PC-9 (cell line): Measurements from ENCODE around the gene SIRT2. TPM values are rescaled to one million over a fixed set of nuclear protein-coding genes. Genes with fewer than 3 reads are reported as not detected.

ENCODE experiments used
- BruUV-seq: library from RNA; stranded (reverse); fragments of 400-500 nt; replicated peaks from 2 replicates; lab custom pipeline; 2021; lab: Mats Ljungman, UMichigan
- CTCF ChIA-PET: fragments of 300-600 bp; sonication (Branson Sonifier 250); formaldehyde crosslinking; loops from one replicate; lab custom pipeline; 2022; ENCODE audit warnings: antibody characterized with exemption; lab: Charles Lee
- POLR2A ChIA-PET: fragments of 300-600 bp; sonication (Branson Sonifier 250); formaldehyde crosslinking; loops from one replicate; lab custom pipeline; 2022; ENCODE audit warnings: antibody characterized with exemption; ENCODE audit not compliant: unreplicated experiment; lab: Charles Lee
- DNase-seq, 2 experiments: peaks; one replicate each; pipeline versions ENCODE4 v3.0.0 to v3.0.0-alpha.2; 2015 to 2022; ENCODE audit warnings: mixed read lengths in 1 of 2
- H2AFZ ChIP-seq: fragments of 200-600 bp; sonication (generic); 2 replicates; pipeline ENCODE4 v1.8.1; 2017; ENCODE audit warnings: antibody characterized with exemption
- H3F3A ChIP-seq: fragments of 200-600 bp; sonication (generic); 2 replicates; pipeline ENCODE4 v1.8.1; 2017; ENCODE audit warnings: antibody characterized with exemption, mild to moderate bottlenecking, low read depth; ENCODE audit not compliant: insufficient read depth
- H3K27ac ChIP-seq: fragments of 200-600 bp; sonication (generic); 2 replicates; pipeline ENCODE4 v1.6.1; 2016; ENCODE audit warnings: mixed run types
- H3K27me3 ChIP-seq: fragments of 200-600 bp; sonication (generic); 2 replicates; pipeline ENCODE4 v1.6.1; 2016; ENCODE audit warnings: low read depth, mixed run types; ENCODE audit not compliant: insufficient read depth
- H3K36me3 ChIP-seq: fragments of 200-600 bp; sonication (generic); 2 replicates; pipeline ENCODE4 v1.6.1; 2016; ENCODE audit warnings: low read depth, mixed run types
- H3K4me1 ChIP-seq: fragments of 200-600 bp; sonication (generic); replicated peaks from 2 replicates; pipeline ENCODE4 v1.6.1; 2016; ENCODE audit warnings: mixed run types; ENCODE audit not compliant: insufficient read depth
- H3K4me2 ChIP-seq: fragments of 200-600 bp; sonication (generic); 2 replicates; pipeline ENCODE4 v1.6.1; 2017; ENCODE audit warnings: mixed run types
- H3K4me3 ChIP-seq: fragments of 200-600 bp; sonication (generic); 2 replicates; pipeline ENCODE4 v1.6.1; 2016; ENCODE audit warnings: mixed run types
- H3K79me2 ChIP-seq: fragments of 200-600 bp; sonication (generic); 2 replicates; pipeline ENCODE4 v1.6.1; 2017; ENCODE audit warnings: low read depth, mixed run types
- H3K9me2 ChIP-seq: fragments of 200-600 bp; sonication (generic); 2 replicates; pipeline ENCODE4 v1.8.1; 2017; ENCODE audit warnings: mild to moderate bottlenecking; ENCODE audit not compliant: insufficient read depth
- H3K9me3 ChIP-seq: fragments of 200-600 bp; sonication (generic); 2 replicates; pipeline ENCODE4 v1.8.1; 2016; ENCODE audit warnings: low read depth; ENCODE audit not compliant: insufficient read depth
- H4K20me1 ChIP-seq: fragments of 200-600 bp; sonication (generic); 2 replicates; pipeline ENCODE4 v1.8.1; 2017; ENCODE audit not compliant: insufficient read depth
- CTCF ChIP-seq: fragments of 200-600 bp; sonication (generic); conservative IDR thresholded peaks from 2 replicates; pipeline ENCODE4 v1.6.1; 2017; ENCODE audit warnings: mixed run types, antibody characterized with exemption, mild to moderate bottlenecking, moderate library complexity
- EZH2 ChIP-seq: fragments of 200-600 bp; sonication (generic); IDR thresholded peaks from 2 replicates; pipeline ENCODE4 v1.8.0; 2017; ENCODE audit warnings: antibody characterized with exemption, low read depth
- intact Hi-C: fragments of 100-400 bp; cut with micrococcal nuclease; formaldehyde crosslinking; loops from one replicate; pipeline ENCODE4 v1.10.0; 2022; ENCODE audit not compliant: unreplicated experiment
- total RNA-seq: library from RNA; stranded (reverse); gene quantifications from 2 replicates; pipeline ENCODE4 v1.2.3, GENCODE V29; 2021

The SIRT2 gene
- total RNA-seq, 1 experiment from 2014 or later = 32.9 TPM

GRCh38 chr19:38869836-38870607 lies 29.4 kb downstream of the SIRT2 start:
- Histone ChIP-seq H3K79me2 (no peaks in the 10 kb centered on the region), H3K9me3 (no peaks in the 10 kb centered on the region), H3K27me3 (no peaks in the 10 kb centered on the region), H2AFZ (no peak overlapping the region), H3K4me2 (no peak overlapping the region), H3K27ac (no peak overlapping the region), H4K20me1 (no peaks in the 10 kb centered on the region), H3F3A (peaks cover 20% of the 10 kb centered on the region; the same call in 1 of the 2 replicates), H3K9me2 (no peaks in the 10 kb centered on the region), H3K4me3 (no peak overlapping the region), H3K4me1 (peaks cover 15% of the 10 kb centered on the region), H3K36me3 (no peaks in the 10 kb centered on the region)
- TF ChIP-seq EZH2 = no peak
- TF ChIP-seq CTCF = no peak
- ChIA-PET CTCF (no interaction called here), POLR2A (interaction anchor here (0.7 kb wide), 1 partner anchor 35 kb away, joined by 3 read pairs; no protein-coding TSS in a partner anchor)
- BruUV-seq = no TSS peak
- DNase-seq = no peak
- intact Hi-C loops = no loop called here

GRCh38 chr19:38869160-38869835 lies 30.1 kb downstream of the SIRT2 start:
- Histone ChIP-seq H3K9me2 (no peaks in the 10 kb centered on the region), H3K36me3 (no peaks in the 10 kb centered on the region), H3K79me2 (no peaks in the 10 kb centered on the region), H3K9me3 (no peaks in the 10 kb centered on the region), H3K4me2 (no peak overlapping the region), H3K27me3 (no peaks in the 10 kb centered on the region), H4K20me1 (no peaks in the 10 kb centered on the region), H2AFZ (no peak overlapping the region), H3K4me1 (peaks cover 20% of the 10 kb centered on the region), H3K27ac (no peak overlapping the region), H3K4me3 (no peak overlapping the region), H3F3A (peaks cover 24% of the 10 kb centered on the region)
- no TSS peak for BruUV-seq
- TF ChIP-seq CTCF (no peak), EZH2 (no peak)
- ChIA-PET CTCF (no interaction called here), POLR2A (interaction anchor here (0.7 kb wide), 1 partner anchor 34 kb away, joined by 3 read pairs; no protein-coding TSS in a partner anchor)
- intact Hi-C loops = no loop called here
- DNase-seq = no peak

- POLR2A ChIA-PET = no interaction called here
Observed at GRCh38 chr19:38868551-38868950, 30.9 kb downstream of the SIRT2 start.

More at GRCh38 chr19:38868551-38868950, 30.9 kb downstream of the SIRT2 start:
- Histone ChIP-seq H3K27ac (no peak overlapping the region), H3F3A (peaks cover 29% of the 10 kb centered on the region), H3K4me2 (no peak overlapping the region), H3K79me2 (no peaks in the 10 kb centered on the region), H3K4me1 (peaks cover 27% of the 10 kb centered on the region), H3K9me3 (no peaks in the 10 kb centered on the region), H2AFZ (no peak overlapping the region), H4K20me1 (no peaks in the 10 kb centered on the region), H3K27me3 (no peaks in the 10 kb centered on the region), H3K4me3 (no peak overlapping the region), H3K36me3 (no peaks in the 10 kb centered on the region), H3K9me2 (no peaks in the 10 kb centered on the region)
- TF ChIP-seq CTCF (no peak), EZH2 (no peak)
- no TSS peak for BruUV-seq
- intact Hi-C loops = no loop called here
- CTCF ChIA-PET = no interaction called here
- DNase-seq = no peak
